Measurements from ENCODE around the gene RTP2. TPM values are rescaled to one million over a fixed set of nuclear protein-coding genes. Genes with fewer than 3 reads are reported as not detected.
A peak's percentile ranks its signal among the peaks of the same experiment; 100 is the strongest.

Gene RTP2
- total and polyA plus RNA-seq, 2 experiments from 2014 or later: not detected

DNA sequence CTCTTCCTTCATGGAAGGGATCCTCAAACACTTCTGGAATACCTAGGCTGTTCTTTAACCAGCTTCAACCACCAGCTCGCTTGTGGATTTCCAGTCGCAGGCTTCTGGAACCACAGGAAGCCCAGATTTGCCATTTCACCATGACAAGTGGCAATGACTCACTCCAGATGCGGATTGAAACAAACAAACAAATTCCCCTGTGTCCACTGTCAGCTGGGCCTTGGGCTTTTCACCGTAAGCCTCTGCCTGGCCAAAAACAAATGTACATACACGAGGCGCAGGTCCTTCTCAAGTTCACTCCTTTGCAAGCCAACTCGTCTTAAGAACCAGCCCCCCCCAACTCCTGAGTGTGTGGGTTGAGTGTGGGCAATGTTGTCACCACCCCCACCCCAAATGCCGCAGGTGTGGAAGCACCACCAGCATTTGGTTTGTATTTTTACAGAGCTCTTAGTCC, 34.1 kb upstream of the RTP2 start:
- no peaks in the 10 kb centered on the region for H3K36me3 ChIP-seq (ENCODE audit: insufficient read depth)
- peak overlapping the region; percentile 82; the same call in 1 of the 2 replicates for H3K4me3 ChIP-seq
- Mint-ChIP-seq H3K27ac (no peak overlapping the region), H3K36me3 (ENCODE audit: low read depth) (no peaks in the 10 kb centered on the region), H3K9me3 (no peaks in the 10 kb centered on the region), H3K4me1 (peaks cover 28% of the 10 kb centered on the region), H3K27me3 (ENCODE audit: insufficient read depth, low read depth, poor library complexity) (peaks cover 30% of the 10 kb centered on the region), H3K4me3 (peak overlapping the region; percentile 81)
- peak overlapping the region; percentile 87 for H3K4me2 ChIP-seq
- H3K9me2 ChIP-seq (ENCODE audit: insufficient read depth): no peaks in the 10 kb centered on the region
- no peak for ATAC-seq
- no peaks in the 10 kb centered on the region; the same call in 1 of the 2 replicates for H3F3A ChIP-seq (replicated peaks; ENCODE audit: low read depth)
- H2AFZ ChIP-seq: no peak overlapping the region
- peaks cover 21% of the 10 kb centered on the region for H3K4me1 ChIP-seq (ENCODE audit: insufficient read depth)
- TF ChIP-seq, protein P1, sequence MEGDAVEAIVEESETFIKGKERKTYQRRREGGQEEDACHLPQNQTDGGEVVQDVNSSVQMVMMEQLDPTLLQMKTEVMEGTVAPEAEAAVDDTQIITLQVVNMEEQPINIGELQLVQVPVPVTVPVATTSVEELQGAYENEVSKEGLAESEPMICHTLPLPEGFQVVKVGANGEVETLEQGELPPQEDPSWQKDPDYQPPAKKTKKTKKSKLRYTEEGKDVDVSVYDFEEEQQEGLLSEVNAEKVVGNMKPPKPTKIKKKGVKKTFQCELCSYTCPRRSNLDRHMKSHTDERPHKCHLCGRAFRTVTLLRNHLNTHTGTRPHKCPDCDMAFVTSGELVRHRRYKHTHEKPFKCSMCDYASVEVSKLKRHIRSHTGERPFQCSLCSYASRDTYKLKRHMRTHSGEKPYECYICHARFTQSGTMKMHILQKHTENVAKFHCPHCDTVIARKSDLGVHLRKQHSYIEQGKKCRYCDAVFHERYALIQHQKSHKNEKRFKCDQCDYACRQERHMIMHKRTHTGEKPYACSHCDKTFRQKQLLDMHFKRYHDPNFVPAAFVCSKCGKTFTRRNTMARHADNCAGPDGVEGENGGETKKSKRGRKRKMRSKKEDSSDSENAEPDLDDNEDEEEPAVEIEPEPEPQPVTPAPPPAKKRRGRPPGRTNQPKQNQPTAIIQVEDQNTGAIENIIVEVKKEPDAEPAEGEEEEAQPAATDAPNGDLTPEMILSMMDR (conservative IDR thresholded peaks at IDR 0.05; ENCODE audit: low read depth in 2 of 2): no peak
- TF ChIP-seq POLR2AphosphoS5 (IDR thresholded peaks at IDR 0.05; ENCODE audit: low read depth) (no peak), ZNF331 (CRISPR knock-in tag; IDR thresholded peaks at IDR 0.05; ENCODE audit: low read depth) (no peak), ETS1 (IDR thresholded peaks at IDR 0.05) (no peak), JUNB (IDR thresholded peaks at IDR 0.05; ENCODE audit: unreplicated experiment) (no peak), NANOG (IDR thresholded peaks at IDR 0.05; ENCODE audit: borderline replicate concordance) (no peak), STAT1 (IDR thresholded peaks at IDR 0.05; ENCODE audit: unreplicated experiment) (no peak), ZNF114 (CRISPR knock-in tag; IDR thresholded peaks at IDR 0.05) (no peak), EZH2 (IDR thresholded peaks at IDR 0.05; ENCODE audit: low read depth, unreplicated experiment) (no peak), REST (IDR thresholded peaks at IDR 0.05; ENCODE audit: unreplicated experiment) (no peak), EZH2phosphoT487 (IDR thresholded peaks at IDR 0.05; ENCODE audit: unreplicated experiment) (no peak), CREB1 (CRISPR knock-in tag; IDR thresholded peaks at IDR 0.05; ENCODE audit: low read depth) (no peak)
- TF ChIP-seq, protein P2, sequence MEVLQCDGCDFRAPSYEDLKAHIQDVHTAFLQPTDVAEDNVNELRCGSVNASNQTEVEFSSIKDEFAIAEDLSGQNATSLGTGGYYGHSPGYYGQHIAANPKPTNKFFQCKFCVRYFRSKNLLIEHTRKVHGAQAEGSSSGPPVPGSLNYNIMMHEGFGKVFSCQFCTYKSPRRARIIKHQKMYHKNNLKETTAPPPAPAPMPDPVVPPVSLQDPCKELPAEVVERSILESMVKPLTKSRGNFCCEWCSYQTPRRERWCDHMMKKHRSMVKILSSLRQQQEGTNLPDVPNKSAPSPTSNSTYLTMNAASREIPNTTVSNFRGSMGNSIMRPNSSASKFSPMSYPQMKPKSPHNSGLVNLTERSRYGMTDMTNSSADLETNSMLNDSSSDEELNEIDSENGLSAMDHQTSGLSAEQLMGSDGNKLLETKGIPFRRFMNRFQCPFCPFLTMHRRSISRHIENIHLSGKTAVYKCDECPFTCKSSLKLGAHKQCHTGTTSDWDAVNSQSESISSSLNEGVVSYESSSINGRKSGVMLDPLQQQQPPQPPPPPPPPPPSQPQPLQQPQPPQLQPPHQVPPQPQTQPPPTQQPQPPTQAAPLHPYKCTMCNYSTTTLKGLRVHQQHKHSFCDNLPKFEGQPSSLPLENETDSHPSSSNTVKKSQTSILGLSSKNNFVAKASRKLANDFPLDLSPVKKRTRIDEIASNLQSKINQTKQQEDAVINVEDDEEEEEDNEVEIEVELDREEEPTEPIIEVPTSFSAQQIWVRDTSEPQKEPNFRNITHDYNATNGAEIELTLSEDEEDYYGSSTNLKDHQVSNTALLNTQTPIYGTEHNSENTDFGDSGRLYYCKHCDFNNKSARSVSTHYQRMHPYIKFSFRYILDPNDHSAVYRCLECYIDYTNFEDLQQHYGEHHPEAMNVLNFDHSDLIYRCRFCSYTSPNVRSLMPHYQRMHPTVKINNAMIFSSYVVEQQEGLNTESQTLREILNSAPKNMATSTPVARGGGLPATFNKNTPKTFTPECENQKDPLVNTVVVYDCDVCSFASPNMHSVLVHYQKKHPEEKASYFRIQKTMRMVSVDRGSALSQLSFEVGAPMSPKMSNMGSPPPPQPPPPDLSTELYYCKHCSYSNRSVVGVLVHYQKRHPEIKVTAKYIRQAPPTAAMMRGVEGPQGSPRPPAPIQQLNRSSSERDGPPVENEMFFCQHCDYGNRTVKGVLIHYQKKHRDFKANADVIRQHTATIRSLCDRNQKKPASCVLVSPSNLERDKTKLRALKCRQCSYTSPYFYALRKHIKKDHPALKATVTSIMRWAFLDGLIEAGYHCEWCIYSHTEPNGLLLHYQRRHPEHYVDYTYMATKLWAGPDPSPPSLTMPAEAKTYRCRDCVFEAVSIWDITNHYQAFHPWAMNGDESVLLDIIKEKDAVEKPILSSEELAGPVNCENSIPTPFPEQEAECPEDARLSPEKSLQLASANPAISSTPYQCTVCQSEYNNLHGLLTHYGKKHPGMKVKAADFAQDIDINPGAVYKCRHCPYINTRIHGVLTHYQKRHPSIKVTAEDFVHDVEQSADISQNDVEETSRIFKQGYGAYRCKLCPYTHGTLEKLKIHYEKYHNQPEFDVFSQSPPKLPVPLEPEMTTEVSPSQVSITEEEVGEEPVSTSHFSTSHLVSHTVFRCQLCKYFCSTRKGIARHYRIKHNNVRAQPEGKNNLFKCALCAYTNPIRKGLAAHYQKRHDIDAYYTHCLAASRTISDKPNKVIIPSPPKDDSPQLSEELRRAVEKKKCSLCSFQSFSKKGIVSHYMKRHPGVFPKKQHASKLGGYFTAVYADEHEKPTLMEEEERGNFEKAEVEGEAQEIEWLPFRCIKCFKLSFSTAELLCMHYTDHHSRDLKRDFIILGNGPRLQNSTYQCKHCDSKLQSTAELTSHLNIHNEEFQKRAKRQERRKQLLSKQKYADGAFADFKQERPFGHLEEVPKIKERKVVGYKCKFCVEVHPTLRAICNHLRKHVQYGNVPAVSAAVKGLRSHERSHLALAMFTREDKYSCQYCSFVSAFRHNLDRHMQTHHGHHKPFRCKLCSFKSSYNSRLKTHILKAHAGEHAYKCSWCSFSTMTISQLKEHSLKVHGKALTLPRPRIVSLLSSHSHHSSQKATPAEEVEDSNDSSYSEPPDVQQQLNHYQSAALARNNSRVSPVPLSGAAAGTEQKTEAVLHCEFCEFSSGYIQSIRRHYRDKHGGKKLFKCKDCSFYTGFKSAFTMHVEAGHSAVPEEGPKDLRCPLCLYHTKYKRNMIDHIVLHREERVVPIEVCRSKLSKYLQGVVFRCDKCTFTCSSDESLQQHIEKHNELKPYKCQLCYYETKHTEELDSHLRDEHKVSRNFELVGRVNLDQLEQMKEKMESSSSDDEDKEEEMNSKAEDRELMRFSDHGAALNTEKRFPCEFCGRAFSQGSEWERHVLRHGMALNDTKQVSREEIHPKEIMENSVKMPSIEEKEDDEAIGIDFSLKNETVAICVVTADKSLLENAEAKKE (CRISPR knock-in tag; IDR thresholded peaks at IDR 0.05): no peak
- H3K27ac ChIP-seq (ENCODE audit: low read depth): no peak overlapping the region
- no peaks in the 10 kb centered on the region for H4K20me1 ChIP-seq (replicated peaks; ENCODE audit: insufficient read depth)
- H3K27me3 ChIP-seq (ENCODE audit: insufficient read depth): peaks cover 39% of the 10 kb centered on the region
- no peaks in the 10 kb centered on the region for H3K79me2 ChIP-seq (replicated peaks; ENCODE audit: insufficient read depth)
- peak; percentile 36 for DNase-seq (ENCODE audit: low spot score)

Data from GM23338 (cell line).